CD4-positive, CD25-positive, alpha-beta regulatory T cell (primary cell): Measurements from ENCODE around the gene TIAM2. TPM values are rescaled to one million over a fixed set of nuclear protein-coding genes. Genes with fewer than 3 reads are reported as not detected.
"Not testable (repeated sequence)": the region's sequence is repeated elsewhere in the genome, so short reads cannot be mapped to it uniquely, and the experiment has no call there.

Experiments
- ATAC-seq, 2 donors: fragments of 150-1000 bp; cut with Tn5 transposase; one replicate each; pipeline ENCODE4 v1.10.0; 2021; ENCODE audit warnings: low read depth in 2 of 2, moderate number of reproducible peaks in 2 of 2, moderate library complexity in 1 of 2
- DNase-seq, 3 donors: peaks; one replicate each; pipeline versions ENCODE4 v3.0.0 to v3.0.0-alpha.2; 2012 to 2022; ENCODE audit warnings: mixed read lengths in 1 of 3
- H3K27ac ChIP-seq: one replicate; pipeline ENCODE4 v1.7.0; 2013; ENCODE audit warnings: mild to moderate bottlenecking, low read length; ENCODE audit not compliant: insufficient read depth, poor library complexity, severe bottlenecking
- H3K27me3 ChIP-seq: one replicate; pipeline ENCODE4 v1.7.0; 2013; ENCODE audit warnings: low read length; ENCODE audit not compliant: control insufficient read depth, insufficient read depth
- H3K36me3 ChIP-seq: one replicate; pipeline ENCODE4 v1.7.0; 2013; ENCODE audit warnings: mild to moderate bottlenecking, low read length, moderate library complexity; ENCODE audit not compliant: control insufficient read depth, insufficient read depth
- H3K4me1 ChIP-seq: 2 replicates; pipeline ENCODE4 v1.7.0; 2013; ENCODE audit warnings: mild to moderate bottlenecking, low read length; ENCODE audit not compliant: insufficient read depth, control insufficient read depth, poor library complexity, severe bottlenecking
- H3K4me3 ChIP-seq: one replicate; pipeline ENCODE4 v1.7.0; 2013; ENCODE audit warnings: low read depth, mild to moderate bottlenecking, low read length, moderate library complexity
- H3K9me3 ChIP-seq, 2 experiments: 1 replicate in 1 of 2; 2 replicates in 1 of 2; pipeline ENCODE4 v1.7.0; 2013; ENCODE audit warnings: low read length in 2 of 2, mild to moderate bottlenecking in 1 of 2, moderate library complexity in 1 of 2; ENCODE audit not compliant: control insufficient read depth in 2 of 2
- H3K27ac Mint-ChIP-seq, 3 donors: one replicate each; pipeline ENCODE4 v1.8.0; 2020 to 2022; ENCODE audit warnings: mild to moderate bottlenecking in 3 of 3, mixed read lengths in 3 of 3, moderate library complexity in 2 of 3
- H3K27me3 Mint-ChIP-seq: one replicate; pipeline ENCODE4 v1.8.0; 2022; ENCODE audit warnings: mild to moderate bottlenecking, mixed read lengths
- H3K36me3 Mint-ChIP-seq: one replicate; pipeline ENCODE4 v1.8.0; 2020; ENCODE audit warnings: mixed read lengths
- H3K4me1 Mint-ChIP-seq, 4 donors: one replicate each; pipeline ENCODE4 v1.8.0; 2020 to 2022; ENCODE audit warnings: mixed read lengths in 4 of 4, mild to moderate bottlenecking in 1 of 4
- H3K4me3 Mint-ChIP-seq, 4 donors: one replicate each; pipeline ENCODE4 v1.8.0; 2020 to 2022; ENCODE audit warnings: mild to moderate bottlenecking in 4 of 4, mixed read lengths in 4 of 4, moderate library complexity in 3 of 4
- H3K9me3 Mint-ChIP-seq, 7 donors: one replicate each; pipeline ENCODE4 v1.8.0; 2020 to 2022; ENCODE audit warnings: mixed read lengths in 7 of 7, mild to moderate bottlenecking in 3 of 7, moderate library complexity in 2 of 7
- polyA plus RNA-seq, 4 donors: library from polyadenylated mRNA; unstranded; fragments of 300-500 nt; fragmentation: Illumina TruSeq; gene quantifications; one replicate each; pipeline ENCODE4 v1.2.3, GENCODE V29; 2021
- total RNA-seq: library from RNA; stranded (reverse); gene quantifications from one replicate; pipeline ENCODE4 v1.2.3, GENCODE V29; 2022

The TIAM2 gene
- total and polyA plus RNA-seq, 5 donors from 2014 or later: 0.66 to 5.9 (median 1.3) TPM

DNA sequence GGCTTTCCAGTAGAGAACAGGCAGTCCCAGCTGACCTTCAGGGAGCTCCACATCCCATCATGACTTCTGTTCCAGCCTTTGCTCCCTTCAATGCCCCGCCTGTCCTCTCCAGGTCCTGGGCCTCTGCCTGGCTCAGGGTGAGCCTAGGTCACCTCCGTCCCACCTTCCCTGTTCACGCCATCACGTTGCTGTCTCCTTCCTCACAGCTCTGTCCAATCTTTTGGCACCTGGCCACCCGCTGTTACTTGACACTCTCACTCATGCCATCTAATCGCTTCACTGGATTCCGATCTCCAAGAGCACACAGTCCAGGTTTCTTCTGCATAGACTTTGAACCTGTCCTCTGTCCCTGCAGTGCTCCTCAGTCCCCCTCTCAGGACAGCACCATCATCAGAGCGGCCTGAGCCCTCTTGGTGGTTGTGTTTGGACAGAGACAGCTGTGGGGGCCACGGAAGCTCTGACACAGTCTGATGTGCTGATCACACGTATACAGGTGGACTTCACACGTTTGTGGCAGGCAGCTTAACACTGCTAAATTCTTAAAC, 34.7 kb upstream of the TIAM2 start:
- H3K4me3 Mint-ChIP-seq: no peak overlapping the region
- H3K27ac Mint-ChIP-seq: no peak overlapping the region
- H3K9me3 ChIP-seq: no peaks in the 10 kb centered on the region

GRCh38 chr6:154960854-154961530, 34.1 kb upstream of the TIAM2 start:
- no peaks in the 10 kb centered on the region for H3K9me3 Mint-ChIP-seq
- H3K27me3 Mint-ChIP-seq: no peaks in the 10 kb centered on the region
- Histone ChIP-seq H3K9me3 (no peaks in the 10 kb centered on the region), H3K27me3 (no peaks in the 10 kb centered on the region), H3K27ac (no peak overlapping the region), H3K4me3 (no peak overlapping the region), H3K4me1 (no peaks in the 10 kb centered on the region), H3K36me3 (no peaks in the 10 kb centered on the region)
- H3K36me3 Mint-ChIP-seq: peaks cover 30% of the 10 kb centered on the region
- no peaks in the 10 kb centered on the region for H3K4me1 Mint-ChIP-seq
- no peak overlapping the region for H3K4me3 Mint-ChIP-seq
- no peak for DNase-seq
- H3K27ac Mint-ChIP-seq: no peak overlapping the region
- no peak for ATAC-seq

More for the DNA sequence above, 34.7 kb upstream of the TIAM2 start:
- Histone ChIP-seq H3K36me3 (no peaks in the 10 kb centered on the region), H3K4me1 (no peaks in the 10 kb centered on the region), H3K27me3 (no peaks in the 10 kb centered on the region), H3K27ac (no peak overlapping the region), H3K4me3 (no peak overlapping the region)
- H3K36me3 Mint-ChIP-seq: peaks cover 35% of the 10 kb centered on the region
- no peaks in the 10 kb centered on the region for H3K4me1 Mint-ChIP-seq
- H3K27me3 Mint-ChIP-seq: no peaks in the 10 kb centered on the region
- H3K9me3 Mint-ChIP-seq: no peaks in the 10 kb centered on the region
- no peak for DNase-seq
- ATAC-seq: no peak

- H3K9me3 Mint-ChIP-seq: no peaks in the 10 kb centered on the region
- Histone ChIP-seq H3K4me3 (no peak overlapping the region), H3K27ac (no peak overlapping the region), H3K4me1 (no peaks in the 10 kb centered on the region), H3K36me3 (no peaks in the 10 kb centered on the region), H3K9me3 (no peaks in the 10 kb centered on the region), H3K27me3 (no peaks in the 10 kb centered on the region)
- no peaks in the 10 kb centered on the region for H3K27me3 Mint-ChIP-seq
- H3K4me1 Mint-ChIP-seq: no peaks in the 10 kb centered on the region
- peaks cover 29% of the 10 kb centered on the region for H3K36me3 Mint-ChIP-seq
- H3K27ac Mint-ChIP-seq: no peak overlapping the region
- no peak for DNase-seq
- no peak overlapping the region for H3K4me3 Mint-ChIP-seq
- no peak for ATAC-seq
Measured at GRCh38 chr6:154962753-154963152, 32.4 kb upstream of the TIAM2 start.

- not testable (repeated sequence) for H3K4me1 Mint-ChIP-seq, H3K36me3 ChIP-seq, H3K27me3 ChIP-seq, H3K4me3 ChIP-seq, H3K9me3 ChIP-seq, DNase-seq, ATAC-seq, H3K4me1 ChIP-seq, H3K27ac ChIP-seq, H3K27me3 Mint-ChIP-seq, H3K27ac Mint-ChIP-seq, H3K4me3 Mint-ChIP-seq, H3K9me3 Mint-ChIP-seq
- peaks cover 12% of the 10 kb centered on the region for H3K36me3 Mint-ChIP-seq
Measured at GRCh38 chr6:154966065-154966770, 28.9 kb upstream of the TIAM2 start.

GRCh38 chr6:154969796-154970195, 25.3 kb upstream of the TIAM2 start:
- no peak overlapping the region for H3K4me3 Mint-ChIP-seq
- H3K27me3 Mint-ChIP-seq: no peaks in the 10 kb centered on the region

GRCh38 chr6:154974485-154975149, 20.5 kb upstream of the TIAM2 start:
- Histone ChIP-seq H3K4me3 (no peak overlapping the region), H3K9me3 (no peaks in the 10 kb centered on the region), H3K27ac (no peak overlapping the region), H3K27me3 (no peaks in the 10 kb centered on the region), H3K4me1 (no peaks in the 10 kb centered on the region), H3K36me3 (no peaks in the 10 kb centered on the region)
- Mint-ChIP-seq H3K36me3 (peaks cover 3% of the 10 kb centered on the region), H3K4me1 (no peaks in the 10 kb centered on the region), H3K27ac (no peak overlapping the region), H3K4me3 (no peak overlapping the region), H3K27me3 (no peaks in the 10 kb centered on the region), H3K9me3 (peaks cover 0 to 2% (median 0%) of the 10 kb centered on the region in 7 donors)
- ATAC-seq (no peak), DNase-seq (no peak)

More at GRCh38 chr6:154969796-154970195, 25.3 kb upstream of the TIAM2 start:
- H3K36me3 Mint-ChIP-seq: peaks cover 3% of the 10 kb centered on the region
- ATAC-seq (no peak), DNase-seq (no peak)
- no peaks in the 10 kb centered on the region for H3K9me3 Mint-ChIP-seq
- H3K4me1 Mint-ChIP-seq: no peaks in the 10 kb centered on the region
- Histone ChIP-seq H3K4me1 (no peaks in the 10 kb centered on the region), H3K4me3 (no peak overlapping the region), H3K36me3 (no peaks in the 10 kb centered on the region), H3K27me3 (no peaks in the 10 kb centered on the region), H3K9me3 (no peaks in the 10 kb centered on the region), H3K27ac (no peak overlapping the region)
- no peak overlapping the region for H3K27ac Mint-ChIP-seq

DNA sequence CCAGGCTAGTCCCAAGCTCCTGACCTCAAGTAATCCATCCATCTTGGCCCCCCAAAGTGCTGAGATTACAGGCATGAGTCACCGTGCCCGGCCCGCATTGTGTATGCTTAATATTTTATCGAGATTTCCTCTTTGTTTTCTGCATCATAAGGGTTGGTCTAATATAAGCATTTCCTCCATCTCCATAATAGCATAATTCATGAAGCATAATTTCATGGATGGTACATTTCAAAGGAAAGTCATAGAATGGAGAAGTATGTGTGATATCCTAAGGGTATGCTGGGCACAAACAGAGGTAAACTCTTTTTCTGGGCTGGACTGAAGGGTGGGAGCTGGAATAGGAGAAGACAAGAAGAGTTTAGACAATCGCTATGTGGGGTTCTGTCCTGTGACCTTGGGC, 17.5 kb upstream of the TIAM2 start:
- no peak for DNase-seq
- Mint-ChIP-seq H3K27ac (peak overlapping the region in 1 of 3 donors; percentile 42), H3K4me3 (no peak overlapping the region), H3K4me1 (peaks cover 0 to 8% (median 5%) of the 10 kb centered on the region in 4 donors), H3K27me3 (no peaks in the 10 kb centered on the region), H3K36me3 (no peaks in the 10 kb centered on the region), H3K9me3 (peaks cover 0 to 2% (median 0%) of the 10 kb centered on the region in 7 donors)
- no peak for ATAC-seq
- Histone ChIP-seq H3K27me3 (no peaks in the 10 kb centered on the region), H3K36me3 (no peaks in the 10 kb centered on the region), H3K27ac (no peak overlapping the region), H3K4me3 (no peak overlapping the region), H3K4me1 (no peaks in the 10 kb centered on the region), H3K9me3 (no peaks in the 10 kb centered on the region)
